ENCODE data around the gene SLC6A8. TPM values are rescaled to one million over a fixed set of nuclear protein-coding genes. Genes with fewer than 3 reads are reported as not detected.

SLC6A8 gene
- total RNA-seq, 4 donors from 2014 or later = 4.0 to 8.0 (median 6.1) TPM

- TF ChIP-seq POLR2A (IDR thresholded peaks at IDR 0.05) (no peak), CTCF (IDR thresholded peaks at IDR 0.05) (peak in 1 of 6 experiments; percentile 24)
- peak; percentile 36 to 42 for DNase-seq
- WGBS, 2 donors = 0 to 7% methylated on average over 1 to 9 of the region's 78 CpGs
Observed at GRCh38 chrX:153723351-153724251, 35.9 kb downstream of the SLC6A8 start.

GRCh38 chrX:153724252-153725038 lies 36.7 kb downstream of the SLC6A8 start, which contains the start of the genes ABCD1 and BCAP31:
ABCD1 (plus strand) TSS chrX:153724856; CDS start chrX:153725267, 411 bp downstream.
BCAP31 (minus strand) TSS chrX:153724387; CDS start chrX:153723244, 1,143 bp downstream.
- Histone ChIP-seq H3K27me3 (no peaks in the 10 kb centered on the region), H3K4me1 (peaks cover 25 to 51% of the 10 kb centered on the region in 2 donors), H3K4me3 (replicated peaks in 1 of 3) (peak within 1 kb of the TSS; percentile 35 to 53 (median 52)), H3K9me3 (no peaks in the 10 kb centered on the region), H3K36me3 (peaks cover 0 to 8% of the 10 kb centered on the region in 2 donors), H3K27ac (peak within 1 kb of the TSS; percentile 77 to 84 (median 83))
- TF ChIP-seq CTCF (IDR thresholded peaks at IDR 0.05) = no peak
- TF ChIP-seq POLR2A (IDR thresholded peaks at IDR 0.05) = peak; percentile 48 to 73
- peak; percentile 83 to 86 for DNase-seq
- WGBS, 2 donors = no CpG with 5 or more reads among the region's 88 CpGs
- intact Hi-C loops (cut with DNase I) = no loop called here

More at GRCh38 chrX:153723351-153724251, 35.9 kb downstream of the SLC6A8 start:
- Histone ChIP-seq H3K27ac (peak overlapping the region; percentile 75 to 84 (median 83)), H3K27me3 (no peaks in the 10 kb centered on the region), H3K4me1 (peaks cover 30 to 59% of the 10 kb centered on the region in 2 donors), H3K36me3 (peaks cover 0 to 8% of the 10 kb centered on the region in 2 donors), H3K4me3 (replicated peaks in 1 of 3) (peak overlapping the region; percentile 35 to 53 (median 52)), H3K9me3 (no peaks in the 10 kb centered on the region)
- intact Hi-C loops (cut with DNase I) = no loop called here

- H3K9me3 ChIP-seq = no peaks in the 10 kb centered on the region
- H3K27me3 ChIP-seq = no peaks in the 10 kb centered on the region
- TF ChIP-seq CTCF (IDR thresholded peaks at IDR 0.05) (no peak), POLR2A (IDR thresholded peaks at IDR 0.05) (peak in 1 of 2 donors; percentile 4)
- peak overlapping the region; percentile 73 to 84 (median 77) for H3K27ac ChIP-seq
- H3K4me3 ChIP-seq (replicated peaks in 1 of 3) = peak overlapping the region in 1 of 3 donors; percentile 52
- intact Hi-C loops (cut with DNase I) = no loop called here
- peaks cover 21 to 43% of the 10 kb centered on the region in 2 donors for H3K4me1 ChIP-seq
- H3K36me3 ChIP-seq = peaks cover 0 to 3% of the 10 kb centered on the region in 2 donors
- DNase-seq = no peak
- 93% methylated on average over 8 of the region's 55 CpGs; no CpG with 5 or more reads in 1 of the 2 donors for WGBS, 2 donors
Observed at GRCh38 chrX:153725039-153725831, 37.5 kb downstream of the SLC6A8 start.

GRCh38 chrX:153725832-153726285 lies 38.1 kb downstream of the SLC6A8 start:
- peaks cover 21 to 42% of the 10 kb centered on the region in 2 donors for H3K4me1 ChIP-seq
- WGBS, 2 donors = 41 to 85% methylated on average over 5 to 6 of the region's 35 CpGs
- DNase-seq = no peak

More at GRCh38 chrX:153725832-153726285, 38.1 kb downstream of the SLC6A8 start:
- intact Hi-C loops (cut with DNase I) = no loop called here
- no peaks in the 10 kb centered on the region for H3K9me3 ChIP-seq
- peak overlapping the region; percentile 37 to 84 (median 48) for H3K27ac ChIP-seq
- no peak overlapping the region for H3K4me3 ChIP-seq (replicated peaks in 1 of 3)
- H3K36me3 ChIP-seq = no peaks in the 10 kb centered on the region
- no peak for TF ChIP-seq CTCF (IDR thresholded peaks at IDR 0.05)
- no peak for TF ChIP-seq POLR2A (IDR thresholded peaks at IDR 0.05)
- no peaks in the 10 kb centered on the region for H3K27me3 ChIP-seq
